Measurements from ENCODE around the gene SSH2.

SSH2 gene

GRCh38 chr17:29846298-29846697 is 83.7 kb downstream of the SSH2 start (continued):
- TF ChIP-seq POU6F1 (CRISPR knock-in tag; IDR thresholded peaks at IDR 0.05; ENCODE audit: borderline replicate concordance, low read depth) (no peak), CSRNP3 (CRISPR knock-in tag; IDR thresholded peaks at IDR 0.05) (no peak), TOX (CRISPR knock-in tag; IDR thresholded peaks at IDR 0.05; ENCODE audit: borderline replicate concordance) (no peak), ESRRG (CRISPR knock-in tag; IDR thresholded peaks at IDR 0.05) (no peak), ZFP3 (CRISPR knock-in tag; IDR thresholded peaks at IDR 0.05) (no peak), PATZ1 (CRISPR knock-in tag; IDR thresholded peaks at IDR 0.05; ENCODE audit: borderline replicate concordance) (no peak), OSR1 (CRISPR knock-in tag; IDR thresholded peaks at IDR 0.05) (no peak)

- TF ChIP-seq ZFP30 (CRISPR knock-in tag; IDR thresholded peaks at IDR 0.05) (0 out of 2 replicates have a peak, but pooled peaks have one; percentile 33), CSDC2 (CRISPR knock-in tag; IDR thresholded peaks at IDR 0.05) (no peak)
- no peak; the same call in 2 of the 3 replicates for ATAC-seq
Observed at GRCh38 chr17:29844339-29845048, 85.5 kb downstream of the SSH2 start.

- no peak for TF ChIP-seq ISL1 (CRISPR knock-in tag; IDR thresholded peaks at IDR 0.05)
- no peak for TF ChIP-seq ZNF8 (CRISPR knock-in tag; IDR thresholded peaks at IDR 0.05)
Observed at GRCh38 chr17:29840884-29841283, 89.1 kb downstream of the SSH2 start.

GRCh38 chr17:29839656-29840055 is 90.4 kb downstream of the SSH2 start:
- no peak for ATAC-seq
- TF ChIP-seq PPARA (CRISPR knock-in tag; IDR thresholded peaks at IDR 0.05; ENCODE audit: borderline replicate concordance), result no peak

More at GRCh38 chr17:29840884-29841283, 89.1 kb downstream of the SSH2 start:
- ATAC-seq, result peak; percentile 42; the same call in 1 of the 3 replicates

GRCh38 chr17:29838961-29839360 is 91.1 kb downstream of the SSH2 start:
- TF ChIP-seq ZNF8 (CRISPR knock-in tag; IDR thresholded peaks at IDR 0.05), result no peak

GRCh38 chr17:29837531-29837930 is 92.5 kb downstream of the SSH2 start:
- TF ChIP-seq ZFP3 (CRISPR knock-in tag; IDR thresholded peaks at IDR 0.05) (no peak), SNAI2 (CRISPR knock-in tag; IDR thresholded peaks at IDR 0.05) (no peak), CSDC2 (CRISPR knock-in tag; IDR thresholded peaks at IDR 0.05) (no peak)
- no peak for ATAC-seq

More at GRCh38 chr17:29838961-29839360, 91.1 kb downstream of the SSH2 start:
- ATAC-seq, result peak; percentile 79

GRCh38 chr17:29836643-29837042 is 93.4 kb downstream of the SSH2 start:
- no peak for ATAC-seq

GRCh38 chr17:29835435-29836351 is 94.3 kb downstream of the SSH2 start:
- no peak for ATAC-seq
- TF ChIP-seq GLIS3 (CRISPR knock-in tag; IDR thresholded peaks at IDR 0.05), result no peak
- TF ChIP-seq CSDC2 (CRISPR knock-in tag; IDR thresholded peaks at IDR 0.05), result no peak
- TF ChIP-seq ZFP3 (CRISPR knock-in tag; IDR thresholded peaks at IDR 0.05), result no peak
- TF ChIP-seq SNAI2 (CRISPR knock-in tag; IDR thresholded peaks at IDR 0.05), result no peak
- TF ChIP-seq ZFP30 (CRISPR knock-in tag; IDR thresholded peaks at IDR 0.05), result no peak
- TF ChIP-seq ZC3H10 (CRISPR knock-in tag; IDR thresholded peaks at IDR 0.05), result no peak
- no peak for TF ChIP-seq ZNF8 (CRISPR knock-in tag; IDR thresholded peaks at IDR 0.05)
- TF ChIP-seq TOX (CRISPR knock-in tag; IDR thresholded peaks at IDR 0.05; ENCODE audit: borderline replicate concordance), result no peak
- no peak for TF ChIP-seq ESRRG (CRISPR knock-in tag; IDR thresholded peaks at IDR 0.05)
- no peak for TF ChIP-seq PATZ1 (CRISPR knock-in tag; IDR thresholded peaks at IDR 0.05; ENCODE audit: borderline replicate concordance)
- TF ChIP-seq POU6F1 (CRISPR knock-in tag; IDR thresholded peaks at IDR 0.05; ENCODE audit: borderline replicate concordance, low read depth), result no peak
- TF ChIP-seq PPARA (CRISPR knock-in tag; IDR thresholded peaks at IDR 0.05; ENCODE audit: borderline replicate concordance), result no peak

More at GRCh38 chr17:29836643-29837042, 93.4 kb downstream of the SSH2 start:
- TF ChIP-seq ZNF565 (CRISPR knock-in tag; conservative IDR thresholded peaks at IDR 0.05; ENCODE audit: low read depth), result no peak
